Stimulated activated CD4-positive, alpha-beta T cell treated with anti-CD3 and anti-CD28 coated beads, Interleukin-1b, Interleukin-23, amount 100 ng/mL, for 1 hour (primary cell): ENCODE data around the gene ZNF200.

ENCODE experiments used
- DNase-seq, 2 donors: peaks; one replicate each; pipeline ENCODE4 v3.0.0-alpha.2; 2020; ENCODE audit warnings: low read depth in 2 of 2

Gene ZNF200

GRCh38 chr16:3175157-3176093 lies 59.5 kb downstream of the ZNF200 start:
- DNase-seq, result no peak

- no peak for DNase-seq
These were observed 60.3 kb downstream of the ZNF200 start for GRCh38 chr16:3174618-3175148.

- no peak for DNase-seq
These were observed 60.9 kb downstream of the ZNF200 start for GRCh38 chr16:3173892-3174617.
